Neural progenitor cell (in vitro differentiated cells): ENCODE results near the gene SLCO2B1. TPM values are rescaled to one million over a fixed set of nuclear protein-coding genes. Genes with fewer than 3 reads are reported as not detected.

Source experiments
- DNase-seq: peaks from one replicate; pipeline ENCODE4 v3.0.0-alpha.2; 2016; ENCODE audit warnings: low spot score
- H2AFZ ChIP-seq: fragments of 200-600 bp; sonication (generic); replicated peaks from 2 replicates; pipeline ENCODE4 v1.6.1; 2016; ENCODE audit warnings: antibody characterized with exemption
- H3F3A ChIP-seq: fragments of 200-600 bp; sonication (generic); 2 replicates; pipeline ENCODE4 v1.6.1; 2016; ENCODE audit warnings: antibody characterized with exemption, low read depth
- H3K27ac ChIP-seq: fragments of 200-600 bp; sonication (generic); 2 replicates; pipeline ENCODE4 v1.5.1; 2016; ENCODE audit warnings: mild to moderate bottlenecking
- H3K27me3 ChIP-seq: fragments of 200-600 bp; sonication (generic); 2 replicates; pipeline ENCODE4 v1.6.1; 2016; ENCODE audit warnings: mild to moderate bottlenecking, moderate library complexity
- H3K36me3 ChIP-seq: fragments of 200-600 bp; sonication (generic); 2 replicates; pipeline ENCODE4 v1.5.1; 2016
- H3K4me1 ChIP-seq: fragments of 200-600 bp; sonication (generic); 2 replicates; pipeline ENCODE4 v1.6.1; 2016; ENCODE audit warnings: mixed run types
- H3K4me2 ChIP-seq: fragments of 200-600 bp; sonication (generic); 2 replicates; pipeline ENCODE4 v1.6.1; 2016
- H3K4me3 ChIP-seq: fragments of 200-600 bp; sonication (generic); 2 replicates; pipeline ENCODE4 v1.5.1; 2016
- H3K79me2 ChIP-seq: fragments of 200-600 bp; sonication (generic); 2 replicates; pipeline ENCODE4 v1.6.1; 2016; ENCODE audit warnings: low read depth
- H3K9ac ChIP-seq: fragments of 200-600 bp; sonication (generic); 2 replicates; pipeline ENCODE4 v1.6.1; 2016
- H3K9me3 ChIP-seq: fragments of 200-600 bp; sonication (generic); 2 replicates; pipeline ENCODE4 v1.5.1; 2016; ENCODE audit warnings: low read depth
- H4K20me1 ChIP-seq: fragments of 200-600 bp; sonication (generic); 2 replicates; pipeline ENCODE4 v1.6.1; 2016; ENCODE audit warnings: low read depth
- H3K27ac Mint-ChIP-seq: 3 replicates; pipeline ENCODE4 v1.8.0; 2021; ENCODE audit warnings: mixed read lengths
- H3K27me3 Mint-ChIP-seq: 2 replicates; pipeline ENCODE4 v1.8.0; 2022; ENCODE audit warnings: low read depth, mild to moderate bottlenecking, inconsistent platforms, moderate library complexity, mixed read lengths; ENCODE audit not compliant: insufficient read depth
- H3K36me3 Mint-ChIP-seq: 3 replicates; pipeline ENCODE4 v1.8.0; 2021; ENCODE audit warnings: mixed read lengths
- H3K4me1 Mint-ChIP-seq: 3 replicates; pipeline ENCODE4 v1.8.0; 2021; ENCODE audit warnings: mixed read lengths
- H3K4me3 Mint-ChIP-seq: 3 replicates; pipeline ENCODE4 v1.8.0; 2021; ENCODE audit warnings: mild to moderate bottlenecking, moderate library complexity, mixed read lengths
- H3K9me3 Mint-ChIP-seq: 3 replicates; pipeline ENCODE4 v1.8.0; 2020; ENCODE audit warnings: mixed read lengths
- EZH2 ChIP-seq: fragments of 200-600 bp; sonication (generic); IDR thresholded peaks from 2 replicates; pipeline ENCODE4 v1.6.1; 2017; ENCODE audit warnings: antibody characterized with exemption, mild to moderate bottlenecking, moderate library complexity
- EZH2phosphoT487 ChIP-seq: fragments of 200-600 bp; sonication (generic); IDR thresholded peaks from 2 replicates; pipeline ENCODE4 v1.6.1; 2017; ENCODE audit warnings: antibody characterized with exemption
- total RNA-seq: library from RNA; depleted of rRNA; stranded (reverse); fragments of >200 nt; gene quantifications from 2 replicates; pipeline ENCODE4 v1.2.3, GENCODE V29; 2015; ENCODE audit warnings: low replicate concordance
- TF ChIP-seq, protein P1 (sequence below): fragments of 200-600 bp; sonication (generic); IDR thresholded peaks from 2 replicates; pipeline ENCODE4 v1.5.1; 2017; ENCODE audit warnings: antibody characterized with exemption, mild to moderate bottlenecking

Gene SLCO2B1
- total RNA-seq, 1 donor from 2014 or later, result 0.07 TPM

DNA sequence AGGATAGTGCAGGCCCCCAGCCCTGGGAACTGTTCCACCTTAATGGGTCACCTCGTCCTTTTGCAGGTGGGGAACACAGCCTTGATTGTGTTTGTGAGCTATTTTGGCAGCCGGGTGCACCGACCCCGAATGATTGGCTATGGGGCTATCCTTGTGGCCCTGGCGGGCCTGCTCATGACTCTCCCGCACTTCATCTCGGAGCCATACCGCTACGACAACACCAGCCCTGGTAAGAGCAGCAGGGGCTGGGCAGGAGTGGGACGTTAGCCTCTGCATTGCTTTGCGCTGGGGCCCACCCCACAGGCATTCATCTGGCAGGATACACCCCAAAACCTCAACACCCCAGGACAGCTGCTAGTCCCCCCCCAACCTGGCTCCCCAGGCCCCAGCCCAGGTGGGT, 14.8 kb downstream of the SLCO2B1 start:
- peaks cover 3% of the 10 kb centered on the region for H3K27me3 Mint-ChIP-seq
- Histone ChIP-seq H3K27ac (no peak overlapping the region), H4K20me1 (no peaks in the 10 kb centered on the region), H3K4me2 (no peak overlapping the region), H3K4me1 (peaks cover 4% of the 10 kb centered on the region), H3K79me2 (no peaks in the 10 kb centered on the region), H3K9me3 (no peaks in the 10 kb centered on the region), H3K27me3 (no peaks in the 10 kb centered on the region), H3K36me3 (no peaks in the 10 kb centered on the region), H3F3A (no peaks in the 10 kb centered on the region), H2AFZ (no peak overlapping the region), H3K9ac (no peak overlapping the region), H3K4me3 (no peak overlapping the region)
- no peak for DNase-seq
- no peak overlapping the region for H3K4me3 Mint-ChIP-seq
- H3K4me1 Mint-ChIP-seq, result peaks cover 18% of the 10 kb centered on the region
- H3K36me3 Mint-ChIP-seq, result no peaks in the 10 kb centered on the region
- TF ChIP-seq EZH2phosphoT487 (no peak), EZH2 (no peak)
- TF ChIP-seq, protein P1, sequence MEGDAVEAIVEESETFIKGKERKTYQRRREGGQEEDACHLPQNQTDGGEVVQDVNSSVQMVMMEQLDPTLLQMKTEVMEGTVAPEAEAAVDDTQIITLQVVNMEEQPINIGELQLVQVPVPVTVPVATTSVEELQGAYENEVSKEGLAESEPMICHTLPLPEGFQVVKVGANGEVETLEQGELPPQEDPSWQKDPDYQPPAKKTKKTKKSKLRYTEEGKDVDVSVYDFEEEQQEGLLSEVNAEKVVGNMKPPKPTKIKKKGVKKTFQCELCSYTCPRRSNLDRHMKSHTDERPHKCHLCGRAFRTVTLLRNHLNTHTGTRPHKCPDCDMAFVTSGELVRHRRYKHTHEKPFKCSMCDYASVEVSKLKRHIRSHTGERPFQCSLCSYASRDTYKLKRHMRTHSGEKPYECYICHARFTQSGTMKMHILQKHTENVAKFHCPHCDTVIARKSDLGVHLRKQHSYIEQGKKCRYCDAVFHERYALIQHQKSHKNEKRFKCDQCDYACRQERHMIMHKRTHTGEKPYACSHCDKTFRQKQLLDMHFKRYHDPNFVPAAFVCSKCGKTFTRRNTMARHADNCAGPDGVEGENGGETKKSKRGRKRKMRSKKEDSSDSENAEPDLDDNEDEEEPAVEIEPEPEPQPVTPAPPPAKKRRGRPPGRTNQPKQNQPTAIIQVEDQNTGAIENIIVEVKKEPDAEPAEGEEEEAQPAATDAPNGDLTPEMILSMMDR, result no peak
- no peak overlapping the region for H3K27ac Mint-ChIP-seq
- peaks cover 7% of the 10 kb centered on the region for H3K9me3 Mint-ChIP-seq

DNA sequence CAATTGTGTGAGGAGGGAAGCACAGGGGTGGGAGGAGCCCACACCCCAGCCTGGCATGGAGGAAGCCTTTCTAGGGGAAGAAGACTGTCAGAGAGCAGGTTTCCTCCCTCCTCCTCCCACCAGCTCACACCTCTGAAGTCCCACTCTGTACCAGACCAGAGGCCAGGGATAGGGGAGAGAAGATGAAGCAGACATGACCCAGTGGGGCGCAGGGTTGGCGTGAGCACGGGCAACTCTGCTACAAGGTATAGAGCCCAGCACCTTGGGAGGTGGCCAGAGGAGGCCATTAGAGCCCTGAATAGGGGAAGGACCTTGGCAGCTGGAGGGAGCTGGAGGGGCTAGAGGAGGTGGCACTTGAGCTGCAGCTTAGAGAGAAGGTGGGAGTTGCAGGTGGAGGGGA, 15.9 kb downstream of the SLCO2B1 start:
- TF ChIP-seq, protein P1, result no peak
- TF ChIP-seq EZH2phosphoT487 (no peak), EZH2 (no peak)
- no peaks in the 10 kb centered on the region for H3K36me3 Mint-ChIP-seq
- Histone ChIP-seq H3K4me2 (no peak overlapping the region), H4K20me1 (no peaks in the 10 kb centered on the region), H3F3A (no peaks in the 10 kb centered on the region), H3K36me3 (no peaks in the 10 kb centered on the region), H3K4me1 (peaks cover 4% of the 10 kb centered on the region), H3K9me3 (no peaks in the 10 kb centered on the region), H3K27me3 (no peaks in the 10 kb centered on the region), H3K79me2 (no peaks in the 10 kb centered on the region), H3K4me3 (no peak overlapping the region), H3K9ac (no peak overlapping the region), H3K27ac (no peak overlapping the region), H2AFZ (no peak overlapping the region)
- peak overlapping the region; percentile 46 for H3K27ac Mint-ChIP-seq
- H3K9me3 Mint-ChIP-seq, result no peaks in the 10 kb centered on the region
- no peak overlapping the region for H3K4me3 Mint-ChIP-seq
- peaks cover 10% of the 10 kb centered on the region for H3K4me1 Mint-ChIP-seq
- H3K27me3 Mint-ChIP-seq, result peaks cover 3% of the 10 kb centered on the region
- no peak for DNase-seq

DNA sequence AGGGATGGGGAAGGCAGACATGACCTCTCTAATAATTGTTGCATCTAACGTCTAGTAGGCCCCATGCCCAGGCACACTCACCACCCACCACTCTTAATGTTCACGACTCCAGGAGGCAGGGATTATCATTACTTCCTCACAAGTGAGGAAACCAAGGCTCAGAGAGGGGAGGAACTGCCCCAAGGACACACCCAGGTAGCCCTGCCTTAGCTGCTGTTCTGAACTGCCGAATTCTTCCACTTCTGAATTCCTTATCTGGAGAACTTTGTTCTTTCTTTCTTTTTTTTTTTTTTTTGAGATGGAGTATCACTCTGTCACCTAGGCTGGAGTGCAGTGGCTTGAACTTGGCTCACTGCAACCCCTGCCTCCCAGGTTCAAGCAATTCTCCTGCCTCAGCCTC, 16.7 kb downstream of the SLCO2B1 start:
- Histone ChIP-seq H3K9ac (no peak overlapping the region), H3K79me2 (no peaks in the 10 kb centered on the region), H3K4me2 (no peak overlapping the region), H2AFZ (no peak overlapping the region), H3K27ac (no peak overlapping the region), H3F3A (no peaks in the 10 kb centered on the region), H3K27me3 (no peaks in the 10 kb centered on the region), H3K4me1 (peaks cover 4% of the 10 kb centered on the region), H4K20me1 (no peaks in the 10 kb centered on the region), H3K36me3 (no peaks in the 10 kb centered on the region), H3K4me3 (no peak overlapping the region), H3K9me3 (no peaks in the 10 kb centered on the region)
- H3K27ac Mint-ChIP-seq, result peak overlapping the region; percentile 46
- TF ChIP-seq, protein P1, result no peak
- no peak for TF ChIP-seq EZH2
- peaks cover 7% of the 10 kb centered on the region for H3K4me1 Mint-ChIP-seq
- no peaks in the 10 kb centered on the region for H3K9me3 Mint-ChIP-seq
- peaks cover 3% of the 10 kb centered on the region for H3K27me3 Mint-ChIP-seq
- H3K36me3 Mint-ChIP-seq, result no peaks in the 10 kb centered on the region
- DNase-seq, result no peak
- no peak overlapping the region for H3K4me3 Mint-ChIP-seq
